M059J (cell line): ENCODE data around the gene RPL27. TPM values are rescaled to one million over a fixed set of nuclear protein-coding genes. Genes with fewer than 3 reads are reported as not detected.

Experiments used
- DNase-seq: peaks from one replicate; pipeline ENCODE4 v3.0.0-alpha.2; 2012; ENCODE audit warnings: low read depth
- total RNA-seq: library from RNA; depleted of rRNA; stranded (reverse); fragments of >200 nt; shearing (Covaris generic); gene quantifications from 2 replicates; pipeline ENCODE4 v1.2.3, GENCODE V29; 2014; rRNA removed

The RPL27 gene
- total RNA-seq, 1 experiment from 2014 or later, result 1,027 TPM

DNA sequence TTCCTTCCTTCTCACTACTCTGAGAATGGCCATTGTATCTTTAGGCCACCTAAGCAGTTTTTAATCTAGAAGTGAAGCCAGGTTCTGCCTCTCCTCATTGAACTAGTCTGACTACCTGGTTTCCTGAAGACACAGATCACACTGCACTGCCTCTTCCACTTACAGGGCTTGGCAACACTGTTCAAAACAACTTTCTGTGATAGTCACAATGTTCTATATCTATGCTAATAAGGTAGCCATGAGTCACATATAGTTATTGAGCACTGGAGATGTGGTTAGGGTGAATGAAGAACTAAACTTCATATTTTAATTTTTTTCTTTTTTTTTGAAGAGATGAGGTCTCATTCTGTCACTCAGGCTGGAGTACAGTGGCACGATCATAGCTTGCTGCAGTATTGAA lies 53.8 kb downstream of the RPL27 start:
- no peak for DNase-seq

Other genes starting within 250 kb of the RPL27 start
- 0.49 and 1.0 TPM in 2 replicates for gene RAMP2, start 237.2 kb upstream of the RPL27 start, total RNA-seq
- 88.5 and 97.4 TPM in 2 replicates for gene VPS25, start 225.0 kb upstream of the RPL27 start, total RNA-seq
- gene WNK4, start 217.8 kb upstream of the RPL27 start, total RNA-seq, result 0.52 and 1.2 TPM in 2 replicates
- 95.0 and 99.0 TPM in 2 replicates for gene COA3, start 199.7 kb upstream of the RPL27 start, total RNA-seq
- gene CNTD1, start 199.6 kb upstream of the RPL27 start, total RNA-seq, result 0.20 TPM in 1 of 2 replicates, not detected in the other
- 36.9 and 83.7 TPM in 2 replicates for gene BECN1, start 174.1 kb upstream of the RPL27 start, total RNA-seq
- 79.3 and 139 TPM in 2 replicates for gene PSME3, start 165.0 kb upstream of the RPL27 start, total RNA-seq
- not detected in 2 replicates for gene AOC2, start 153.8 kb upstream of the RPL27 start, total RNA-seq
- gene AOC3, start 147.2 kb upstream of the RPL27 start, total RNA-seq, result 0.02 TPM in 1 of 2 replicates, not detected in the other
- not detected in 2 replicates for gene G6PC1, start 97.6 kb upstream of the RPL27 start, total RNA-seq
- gene AARSD1, start 34.0 kb upstream of the RPL27 start, total RNA-seq, result 13.6 and 17.1 TPM in 2 replicates
- 0.67 and 0.71 TPM in 2 replicates for gene PTGES3L, start 18.3 kb upstream of the RPL27 start, total RNA-seq
- gene RUNDC1, start 17.9 kb upstream of the RPL27 start, total RNA-seq, result 5.7 and 11.4 TPM in 2 replicates
- 206 and 256 TPM in 2 replicates for gene IFI35, start 8.4 kb downstream of the RPL27 start, total RNA-seq
- 72.4 and 72.7 TPM in 2 replicates for gene VAT1, start 24.0 kb downstream of the RPL27 start, total RNA-seq
- 0.20 and 0.22 TPM in 2 replicates for gene RND2, start 26.8 kb downstream of the RPL27 start, total RNA-seq
- 27.5 and 30.1 TPM in 2 replicates for gene BRCA1, start 126.9 kb downstream of the RPL27 start, total RNA-seq
- gene NBR1, start 172.8 kb downstream of the RPL27 start, total RNA-seq, result 58.0 and 82.9 TPM in 2 replicates
- gene TMEM106A, start 213.5 kb downstream of the RPL27 start, total RNA-seq, result 4.9 and 10.1 TPM in 2 replicates
- not detected in 2 replicates for gene CCDC200, start 230.2 kb downstream of the RPL27 start, total RNA-seq
- not detected in 2 replicates for gene RNU2-1, start 235.6 kb downstream of the RPL27 start, total RNA-seq